ENCODE measurements around the gene TK2.

Gene TK2

GRCh38 chr16:66544016-66544757 lies 5.7 kb downstream of the TK2 start:
- no peak for DNase-seq

DNA sequence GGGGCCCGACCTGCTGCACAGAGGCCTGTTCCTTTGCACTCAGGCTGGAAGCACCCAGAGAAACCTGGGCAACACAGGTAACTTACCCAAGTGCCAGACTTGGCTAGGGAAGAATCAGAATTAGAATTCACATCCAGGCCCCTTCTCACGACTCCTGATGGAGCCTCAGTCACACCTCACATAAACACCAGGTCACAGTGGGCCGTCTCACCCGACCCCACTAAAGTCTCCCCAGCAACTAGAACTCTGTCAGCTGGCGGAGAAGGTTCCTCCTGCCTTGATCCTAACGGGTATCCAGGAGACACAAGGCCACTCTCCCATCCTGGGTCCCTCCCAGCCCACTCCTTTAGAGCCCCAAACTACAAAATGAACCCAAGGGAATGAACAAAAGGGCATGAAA lies 6.4 kb downstream of the TK2 start:
- DNase-seq = no peak

- DNase-seq = no peak
Observed at GRCh38 chr16:66542396-66542795, 7.5 kb downstream of the TK2 start.

DNA sequence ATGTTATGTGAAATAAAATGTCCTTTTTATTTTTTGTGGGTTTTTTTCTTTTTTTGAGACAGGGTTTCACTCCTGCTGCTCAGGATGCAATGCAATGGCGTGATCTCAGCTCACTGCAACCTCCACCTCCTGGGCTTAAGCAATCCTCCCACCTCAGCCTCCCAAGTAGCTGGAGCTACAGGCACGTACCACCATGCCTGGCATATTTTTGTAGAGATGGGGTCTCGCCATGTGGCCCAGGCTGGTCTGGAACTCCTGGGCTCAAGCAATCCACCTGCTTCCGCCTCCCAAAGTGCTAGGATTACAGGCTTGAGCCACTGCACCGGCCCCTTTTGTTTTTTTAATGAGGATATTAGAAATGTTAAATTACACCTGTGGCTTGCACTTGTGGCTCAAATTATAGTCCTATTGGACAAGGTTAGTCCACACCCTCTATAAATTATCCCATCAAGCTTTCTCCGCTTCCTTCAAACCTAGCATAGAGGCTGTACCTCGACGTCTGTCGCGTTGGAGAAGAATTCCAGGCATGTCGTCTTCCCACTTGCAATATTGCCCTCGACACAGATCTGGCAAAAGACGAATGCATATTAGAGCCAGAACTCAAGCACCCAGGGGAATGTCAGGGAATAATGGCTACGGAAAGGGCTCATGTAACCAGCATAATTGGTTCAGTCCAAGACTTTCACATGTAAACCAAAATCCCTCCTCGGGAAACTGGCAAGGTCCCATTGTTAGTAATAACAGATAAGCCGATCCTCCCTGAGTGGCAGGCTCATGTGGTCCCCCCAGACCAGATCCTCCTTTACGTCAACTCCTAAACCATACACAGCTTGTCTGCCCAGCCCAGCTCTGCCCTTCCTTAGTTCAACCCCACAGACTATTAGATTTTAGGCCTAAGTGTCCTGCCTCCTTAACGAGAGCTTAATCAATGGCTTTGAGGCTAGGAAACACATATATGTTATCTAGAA lies 8.2 kb downstream of the TK2 start:
- DNase-seq = no peak

- no peak for DNase-seq
Observed at GRCh38 chr16:66539623-66540469, 10.1 kb downstream of the TK2 start.

DNA sequence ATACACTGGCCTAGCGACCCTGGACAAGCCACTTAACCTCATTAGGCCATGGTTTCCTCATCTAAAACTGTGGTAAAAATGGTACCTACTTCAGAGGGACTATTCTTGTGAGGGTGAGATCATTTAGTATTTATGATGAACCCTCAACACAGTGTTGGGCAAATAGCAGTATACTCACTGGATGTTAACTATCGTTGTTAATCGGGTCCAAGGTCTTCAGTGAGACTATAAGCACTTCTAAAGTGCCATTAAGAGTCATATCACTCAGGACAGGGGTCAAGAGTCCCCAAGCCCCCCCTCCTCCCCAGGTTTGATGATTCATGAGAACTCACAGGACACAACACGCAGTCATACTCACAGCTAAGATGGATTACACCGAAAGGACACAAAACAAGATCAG lies 11.0 kb downstream of the TK2 start:
- no peak for DNase-seq

GRCh38 chr16:66537236-66537635 lies 12.7 kb downstream of the TK2 start:
- no peak for DNase-seq

DNA sequence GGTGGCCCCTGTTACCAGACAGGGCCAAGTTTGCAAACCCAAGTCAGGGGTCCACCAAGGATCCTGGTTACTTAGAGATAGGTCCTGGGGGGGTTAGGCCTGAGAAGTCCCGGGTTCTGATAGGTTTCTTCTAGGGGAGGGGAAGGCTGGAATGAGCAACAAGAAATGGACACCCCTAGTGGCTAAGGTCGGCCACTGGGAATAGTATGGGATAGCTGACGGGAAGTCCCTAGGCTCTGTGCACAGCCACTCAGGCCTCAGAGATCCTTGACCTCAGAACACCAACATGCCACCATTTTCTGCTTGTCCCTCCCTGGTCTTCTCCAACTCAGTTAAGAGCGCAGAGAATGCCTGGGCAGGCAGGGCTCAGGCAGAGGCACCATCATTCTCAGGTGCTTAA lies 13.4 kb downstream of the TK2 start:
- no peak for DNase-seq

DNA sequence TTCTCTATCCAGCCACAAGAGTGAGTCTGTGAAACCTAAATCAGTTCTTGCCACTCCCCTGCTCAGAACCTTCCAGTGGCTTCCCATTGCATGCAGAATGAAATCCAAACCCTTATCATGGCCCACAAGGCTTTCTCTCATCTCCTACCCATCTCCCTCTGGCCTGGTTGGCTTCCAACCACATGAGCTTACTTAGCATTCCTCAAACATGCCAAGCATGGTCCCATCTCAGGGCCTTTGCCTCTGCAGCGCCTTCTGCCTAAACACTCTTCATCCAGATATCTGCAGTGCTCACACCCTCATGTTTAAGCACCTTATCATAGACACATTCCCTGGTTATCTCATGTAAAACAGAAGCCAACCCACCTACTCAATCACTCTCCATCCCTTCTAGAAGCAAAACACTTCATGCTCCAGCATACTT lies 15.5 kb downstream of the TK2 start:
- DNase-seq = no peak

- no peak for DNase-seq
Observed at GRCh38 chr16:66529475-66529874, 20.4 kb downstream of the TK2 start.

GRCh38 chr16:66528294-66528693 lies 21.6 kb downstream of the TK2 start:
- DNase-seq = no peak

- DNase-seq = no peak
Observed at GRCh38 chr16:66525396-66526180, 24.3 kb downstream of the TK2 start.

DNA sequence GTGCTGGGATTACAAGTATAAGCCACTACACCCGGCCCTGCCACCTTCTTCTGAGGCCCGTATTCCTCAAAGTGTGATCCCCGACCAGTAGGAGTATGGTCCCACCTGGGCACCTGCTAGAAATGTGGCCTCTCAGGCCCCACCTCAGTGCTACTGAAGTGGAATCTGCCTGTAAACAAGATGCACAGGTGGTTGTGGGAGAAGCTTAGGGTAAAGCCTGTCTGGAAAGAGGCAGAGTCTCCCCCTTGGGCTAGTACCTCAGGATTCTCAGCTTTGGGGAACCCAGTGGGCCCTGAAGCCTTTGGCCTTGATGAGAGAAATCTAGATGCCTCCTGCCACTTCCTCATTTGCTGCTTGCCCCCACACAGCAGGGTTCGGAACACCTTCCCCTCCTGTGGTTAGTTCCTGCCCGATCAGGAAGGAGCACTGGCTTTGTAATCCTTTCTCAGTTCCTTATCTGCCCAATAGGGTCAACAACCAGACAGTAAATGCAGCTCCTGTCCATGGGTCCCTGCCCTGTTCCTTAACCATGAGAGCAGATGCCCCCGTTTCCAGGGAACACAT lies 25.2 kb downstream of the TK2 start:
- peak; percentile 38 for DNase-seq

GRCh38 chr16:66523861-66524354 lies 26.0 kb downstream of the TK2 start:
- DNase-seq = no peak

GRCh38 chr16:66522816-66523590 lies 26.9 kb downstream of the TK2 start:
- no peak for DNase-seq

DNA sequence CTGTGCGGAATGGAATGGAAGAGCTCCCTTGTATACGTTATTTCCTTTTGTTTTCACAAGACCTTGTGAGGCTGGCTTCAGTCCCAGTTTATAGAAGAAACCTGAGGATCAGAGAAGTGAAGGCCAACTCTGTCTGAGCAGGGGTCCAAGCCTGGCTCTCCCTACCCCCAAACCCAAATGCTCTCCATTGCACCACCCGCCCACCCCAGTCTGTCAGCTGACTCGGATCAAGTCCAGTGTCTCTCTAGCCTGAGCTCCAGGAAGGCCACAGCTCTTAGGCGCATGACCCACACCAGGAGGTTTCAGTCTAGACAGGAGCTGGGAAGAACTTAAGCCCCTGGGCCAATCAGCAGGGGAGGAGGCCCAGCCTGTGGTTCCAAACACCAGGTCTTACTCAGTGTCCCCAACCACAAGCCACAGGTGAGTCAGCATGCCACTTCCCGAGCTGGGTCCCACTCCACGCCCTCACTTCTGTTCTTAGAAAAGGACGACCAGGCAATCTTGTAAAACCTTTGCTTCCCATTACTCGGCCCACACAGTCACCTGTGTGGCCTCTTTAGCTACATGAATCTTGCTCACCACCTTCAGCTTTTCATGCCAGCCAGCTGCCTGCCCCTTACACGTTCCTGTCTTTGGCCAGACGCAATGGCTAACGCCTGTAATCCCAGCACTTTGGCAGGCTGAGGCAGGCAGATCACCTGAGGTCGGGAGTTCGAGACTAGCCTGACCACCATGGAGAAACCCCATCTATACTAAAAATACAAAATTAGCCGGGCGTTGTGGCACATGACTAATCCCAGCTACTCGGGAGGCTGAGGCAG lies 27.8 kb downstream of the TK2 start:
- DNase-seq = no peak

- DNase-seq = no peak
Observed at GRCh38 chr16:66521252-66521713, 28.6 kb downstream of the TK2 start.

GRCh38 chr16:66520406-66521170 lies 29.3 kb downstream of the TK2 start:
- no peak for DNase-seq
